ENCODE measurements around the gene WWOX. TPM values are rescaled to one million over a fixed set of nuclear protein-coding genes. Genes with fewer than 3 reads are reported as not detected.

Gene WWOX
- total RNA-seq, 1 donor from 2014 or later, result 106 TPM

GRCh38 chr16:79062821-79063220, 963.4 kb downstream of the WWOX start:
- DNase-seq (ENCODE audit: low spot score in 2 of 2), result no peak
- Histone ChIP-seq H3K4me1 (no peaks in the 10 kb centered on the region), H3K9me3 (no peaks in the 10 kb centered on the region), H3K27ac (no peak overlapping the region), H3K27me3 (no peaks in the 10 kb centered on the region), H3K4me3 (no peak overlapping the region), H3K36me3 (no peaks in the 10 kb centered on the region)
- intact Hi-C loops (cut with DNase I), result no loop called here
- TF ChIP-seq CTCF (IDR thresholded peaks at IDR 0.05), result no peak

GRCh38 chr16:79064256-79064972, 965.0 kb downstream of the WWOX start:
- intact Hi-C loops (cut with DNase I), result no loop called here
- Histone ChIP-seq H3K9me3 (no peaks in the 10 kb centered on the region), H3K27ac (no peak overlapping the region), H3K4me1 (no peaks in the 10 kb centered on the region), H3K36me3 (no peaks in the 10 kb centered on the region), H3K4me3 (no peak overlapping the region), H3K27me3 (no peaks in the 10 kb centered on the region)
- DNase-seq (ENCODE audit: low spot score in 2 of 2), result no peak
- no peak for TF ChIP-seq CTCF (IDR thresholded peaks at IDR 0.05)

- Histone ChIP-seq H3K36me3 (no peaks in the 10 kb centered on the region), H3K27ac (no peak overlapping the region), H3K9me3 (no peaks in the 10 kb centered on the region), H3K4me3 (no peak overlapping the region), H3K4me1 (no peaks in the 10 kb centered on the region), H3K27me3 (no peaks in the 10 kb centered on the region)
- no peak for TF ChIP-seq CTCF (IDR thresholded peaks at IDR 0.05)
- intact Hi-C loops (cut with DNase I), result no loop called here
- DNase-seq (ENCODE audit: low spot score in 2 of 2), result no peak
These were observed 967.1 kb downstream of the WWOX start for GRCh38 chr16:79066561-79066960.

GRCh38 chr16:79067600-79067999, 968.1 kb downstream of the WWOX start:
- intact Hi-C loops (cut with DNase I), result no loop called here
- H3K4me1 ChIP-seq, result no peaks in the 10 kb centered on the region

GRCh38 chr16:79069121-79069520, 969.7 kb downstream of the WWOX start:
- DNase-seq (ENCODE audit: low spot score in 2 of 2), result no peak
- H3K27me3 ChIP-seq, result no peaks in the 10 kb centered on the region
- H3K27ac ChIP-seq, result no peak overlapping the region

More at GRCh38 chr16:79067600-79067999, 968.1 kb downstream of the WWOX start:
- no peaks in the 10 kb centered on the region for H3K9me3 ChIP-seq
- no peak overlapping the region for H3K4me3 ChIP-seq
- H3K36me3 ChIP-seq, result no peaks in the 10 kb centered on the region
- H3K27me3 ChIP-seq, result no peaks in the 10 kb centered on the region
- no peak for DNase-seq (ENCODE audit: low spot score in 2 of 2)
- TF ChIP-seq CTCF (IDR thresholded peaks at IDR 0.05), result no peak
- H3K27ac ChIP-seq, result no peak overlapping the region

More at GRCh38 chr16:79069121-79069520, 969.7 kb downstream of the WWOX start:
- H3K4me1 ChIP-seq, result no peaks in the 10 kb centered on the region
- no peaks in the 10 kb centered on the region for H3K36me3 ChIP-seq
- intact Hi-C loops (cut with DNase I), result no loop called here
- no peaks in the 10 kb centered on the region for H3K9me3 ChIP-seq
- TF ChIP-seq CTCF (IDR thresholded peaks at IDR 0.05), result no peak
- H3K4me3 ChIP-seq, result no peak overlapping the region
